Measurements from ENCODE around the gene TMLHE.
"Not testable (repeated sequence)": the region's sequence is repeated elsewhere in the genome, so short reads cannot be mapped to it uniquely, and the experiment has no call there.

Gene TMLHE, protein sequence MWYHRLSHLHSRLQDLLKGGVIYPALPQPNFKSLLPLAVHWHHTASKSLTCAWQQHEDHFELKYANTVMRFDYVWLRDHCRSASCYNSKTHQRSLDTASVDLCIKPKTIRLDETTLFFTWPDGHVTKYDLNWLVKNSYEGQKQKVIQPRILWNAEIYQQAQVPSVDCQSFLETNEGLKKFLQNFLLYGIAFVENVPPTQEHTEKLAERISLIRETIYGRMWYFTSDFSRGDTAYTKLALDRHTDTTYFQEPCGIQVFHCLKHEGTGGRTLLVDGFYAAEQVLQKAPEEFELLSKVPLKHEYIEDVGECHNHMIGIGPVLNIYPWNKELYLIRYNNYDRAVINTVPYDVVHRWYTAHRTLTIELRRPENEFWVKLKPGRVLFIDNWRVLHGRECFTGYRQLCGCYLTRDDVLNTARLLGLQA

DNA sequence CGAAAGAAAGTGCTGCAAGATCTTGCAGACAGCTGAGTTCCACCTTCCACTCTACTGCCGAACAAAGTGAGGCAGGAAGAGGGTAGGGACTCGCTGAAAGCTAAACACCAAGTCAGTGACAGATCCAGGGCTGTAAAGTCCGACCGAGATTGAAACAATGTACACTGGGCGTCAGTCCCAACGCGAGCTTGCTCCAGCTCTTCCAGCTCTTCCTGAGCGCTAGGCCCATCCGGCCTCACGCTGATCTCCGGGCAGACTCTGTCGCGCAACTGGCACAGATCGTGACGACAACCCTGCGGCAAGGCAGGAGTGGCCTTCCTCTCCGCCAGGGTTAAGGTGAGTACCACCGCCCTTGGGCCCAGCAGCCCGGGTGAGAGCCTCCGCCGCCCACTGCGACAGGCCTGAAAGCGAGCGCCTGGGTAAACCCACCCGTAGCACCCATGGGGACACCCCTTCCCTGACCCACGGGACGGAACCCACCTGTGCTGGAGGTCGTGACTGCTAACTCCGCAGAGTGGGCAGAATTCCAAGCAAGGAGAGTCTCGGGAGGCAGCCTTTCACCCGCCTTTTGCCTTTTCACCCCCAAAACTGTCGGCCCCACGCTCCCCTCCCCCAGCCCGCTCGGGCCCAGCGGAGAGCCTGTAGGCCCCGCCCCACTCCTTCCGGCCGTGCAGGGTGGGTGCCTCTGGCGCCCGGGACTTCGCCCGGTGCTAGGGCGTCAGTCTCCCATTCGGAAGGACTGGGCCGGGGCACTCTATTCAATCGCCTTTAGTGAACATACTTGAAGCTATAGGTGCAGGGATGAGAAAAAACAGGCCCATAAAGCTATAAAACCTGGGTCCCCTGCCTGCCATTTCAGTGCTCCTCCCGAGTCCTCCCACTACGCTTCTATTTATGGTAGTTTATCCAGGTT is at the start of gene TMLHE, which contains the start of gene SPRY3:
TSS of gene TMLHE (minus strand) at position 641 of the 913 bp plus-strand sequence. CDS start 67,676 bp downstream, outside the sequence.
TSS of gene SPRY3 (plus strand) at position 275 of the 913 bp plus-strand sequence.
- peak; percentile 46 for DNase-seq (ENCODE audit: low spot score)

DNA sequence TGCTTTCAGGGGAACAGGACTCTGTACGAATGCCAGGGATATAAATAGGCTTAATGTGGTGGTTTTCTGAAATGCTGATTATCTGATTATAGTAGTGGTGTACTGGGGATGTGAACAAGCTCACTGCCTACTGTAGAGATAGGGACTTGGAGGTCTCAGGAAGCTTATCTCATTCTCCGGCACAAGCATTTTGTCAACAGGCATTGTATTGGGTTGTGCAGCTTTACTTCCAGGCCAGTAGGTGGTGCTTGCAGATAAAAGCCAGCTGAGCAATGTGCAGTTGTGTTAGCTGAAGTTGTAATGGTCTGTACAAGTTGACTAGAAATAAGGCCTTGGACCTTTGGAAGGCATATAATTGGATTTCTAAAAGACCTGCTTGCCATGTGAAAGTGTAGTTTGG is 49.5 kb upstream of the TMLHE start:
- DNase-seq (ENCODE audit: low spot score) = no peak

DNA sequence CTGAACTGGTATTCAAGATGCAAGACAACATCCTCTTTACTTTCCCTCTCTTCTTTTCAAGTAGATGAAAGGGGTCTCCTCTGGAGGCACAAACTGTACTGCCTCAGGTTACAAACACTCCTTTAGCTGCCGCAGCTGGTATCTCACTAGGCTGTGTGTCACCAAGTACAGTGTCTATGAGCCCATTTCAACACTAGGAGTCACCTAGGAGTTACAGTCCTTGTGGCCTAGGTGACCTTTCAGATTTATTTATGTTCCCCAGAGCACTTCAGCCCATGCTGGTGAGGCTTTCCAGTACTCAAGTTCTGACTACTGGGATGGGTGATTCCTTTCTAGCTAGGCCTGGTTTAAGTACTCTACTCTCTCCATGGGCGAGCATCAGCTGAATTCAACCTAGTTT is 32.4 kb upstream of the TMLHE start:
- no peak for DNase-seq (ENCODE audit: low spot score)

DNA sequence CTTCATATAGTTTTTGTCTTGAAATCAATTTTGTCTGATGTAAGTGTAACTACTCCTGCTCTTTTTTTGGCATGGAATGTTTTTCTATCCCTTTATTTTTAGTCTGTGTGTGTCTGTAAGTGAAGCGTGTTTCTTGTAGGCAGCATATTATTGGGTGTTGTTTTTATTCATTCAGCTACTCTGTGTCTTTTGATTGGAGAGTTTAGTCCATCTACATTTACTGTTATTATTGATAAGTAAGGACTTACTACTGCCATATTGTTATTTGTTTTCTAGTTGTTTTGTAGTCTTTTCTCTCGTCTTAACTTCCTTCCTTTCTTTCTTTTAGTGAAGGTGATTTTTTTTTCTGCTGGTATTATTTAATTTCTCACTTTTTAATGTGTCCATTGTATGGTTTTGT is 30.5 kb upstream of the TMLHE start:
- no peak for DNase-seq (ENCODE audit: low spot score)

DNA sequence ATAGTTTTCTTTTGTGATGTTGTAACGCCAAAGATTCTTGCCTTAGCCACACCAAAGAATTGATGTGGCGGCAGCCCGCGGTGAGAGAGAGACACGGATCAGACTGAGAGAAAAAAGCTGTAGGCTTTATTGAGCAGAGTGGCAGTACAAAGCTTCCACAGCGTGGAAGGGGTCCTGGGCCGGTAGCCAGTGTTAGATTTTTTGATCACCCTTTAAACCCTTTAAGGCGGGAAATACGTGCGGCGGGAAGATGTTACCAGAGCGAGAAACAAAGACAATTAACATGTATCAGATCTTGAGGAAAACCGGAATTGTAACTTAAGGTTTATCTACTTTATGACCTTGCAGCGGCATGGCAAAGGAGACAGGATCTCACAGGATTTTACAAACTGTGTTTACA is 28.6 kb upstream of the TMLHE start:
- DNase-seq (ENCODE audit: low spot score) = not testable (repeated sequence)

DNA sequence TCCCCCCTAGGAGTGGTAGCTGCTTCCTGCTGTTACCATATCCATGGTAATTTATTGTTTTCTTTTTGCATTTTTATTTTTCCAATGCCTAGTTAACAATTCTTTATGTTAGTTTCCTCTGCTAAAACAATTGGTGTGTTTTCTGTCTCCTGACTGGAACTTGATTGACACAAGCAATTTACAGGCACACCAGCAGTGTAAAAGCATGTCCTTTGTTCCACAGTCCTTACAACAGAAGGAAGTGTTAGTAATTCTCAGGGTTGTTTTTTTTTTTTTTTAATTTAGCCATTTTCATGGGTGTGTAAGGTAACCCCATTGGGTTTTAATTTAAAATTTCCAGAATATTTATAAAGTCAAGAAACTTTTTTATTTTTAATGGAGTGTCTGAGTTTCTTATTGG is 25.0 kb upstream of the TMLHE start:
- DNase-seq (ENCODE audit: low spot score) = no peak

DNA sequence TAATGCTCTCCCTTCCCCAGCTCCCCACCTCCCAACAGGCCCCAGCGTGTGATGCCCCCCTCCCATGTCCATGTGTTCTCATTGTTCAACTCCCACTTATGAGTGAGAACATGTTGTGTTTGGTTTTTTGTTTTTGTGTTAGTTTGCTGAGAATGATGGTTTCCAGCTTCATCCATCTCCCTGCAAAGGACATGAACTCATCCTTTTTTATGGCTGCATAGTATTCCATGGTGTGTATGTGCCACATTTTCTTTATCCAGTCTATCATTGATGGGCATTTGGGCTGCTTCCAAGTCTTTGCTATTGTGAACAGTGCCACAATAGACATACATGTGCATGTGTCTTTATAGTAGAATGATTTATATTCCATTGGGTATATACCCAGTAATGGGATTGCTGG is 22.3 kb upstream of the TMLHE start:
- DNase-seq (ENCODE audit: low spot score) = not testable (repeated sequence)

DNA sequence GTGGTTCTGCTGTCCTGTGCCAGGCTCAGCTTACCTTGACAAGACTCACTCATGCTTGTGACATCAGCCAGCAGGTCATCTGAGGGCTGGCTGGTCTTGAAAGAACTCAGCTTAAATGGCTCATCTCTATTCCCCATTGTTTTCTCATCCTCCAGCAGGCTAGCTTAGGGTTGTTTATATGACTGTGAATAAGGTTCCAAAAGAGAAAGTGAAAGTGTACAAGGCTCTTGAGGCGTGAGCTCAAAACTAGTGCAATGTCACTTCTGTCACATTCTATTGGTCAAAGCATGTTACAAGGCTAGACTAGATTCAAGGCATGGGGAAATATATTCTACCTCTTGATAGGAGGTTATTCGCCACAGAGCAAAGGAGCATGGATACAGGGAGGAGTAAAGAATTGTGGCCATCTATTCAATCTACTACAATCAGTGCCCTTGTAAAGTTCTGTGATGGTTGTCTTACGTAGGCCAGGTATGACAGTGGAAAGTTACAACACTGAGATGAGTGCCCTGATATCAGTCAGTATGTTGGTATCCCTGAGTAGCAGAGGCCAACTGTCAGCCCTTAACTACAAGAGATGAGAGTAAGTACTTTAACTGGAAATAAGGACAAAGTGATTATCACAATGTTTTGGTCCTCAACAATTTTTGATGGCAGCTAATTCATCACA is 19.8 kb upstream of the TMLHE start:
- no peak for DNase-seq (ENCODE audit: low spot score)

DNA sequence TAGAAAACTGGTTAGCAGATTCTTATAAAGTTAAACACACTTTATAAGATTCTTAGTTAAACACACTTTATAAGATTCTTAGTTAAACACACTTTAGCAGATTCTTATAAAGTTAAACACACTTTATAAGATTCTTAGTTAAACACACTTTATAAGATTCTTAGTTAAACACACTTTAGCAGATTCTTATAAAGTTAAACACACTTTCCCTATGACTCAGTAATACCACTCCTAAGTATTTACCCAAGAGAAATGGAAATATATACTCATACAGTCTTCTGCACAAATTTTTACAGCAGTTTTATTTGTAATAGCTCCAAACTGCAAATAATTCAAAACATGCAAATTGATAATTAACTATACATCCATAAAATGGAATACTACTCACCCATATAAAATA is 7.4 kb upstream of the TMLHE start:
- DNase-seq (ENCODE audit: low spot score) = not testable (repeated sequence)

DNA sequence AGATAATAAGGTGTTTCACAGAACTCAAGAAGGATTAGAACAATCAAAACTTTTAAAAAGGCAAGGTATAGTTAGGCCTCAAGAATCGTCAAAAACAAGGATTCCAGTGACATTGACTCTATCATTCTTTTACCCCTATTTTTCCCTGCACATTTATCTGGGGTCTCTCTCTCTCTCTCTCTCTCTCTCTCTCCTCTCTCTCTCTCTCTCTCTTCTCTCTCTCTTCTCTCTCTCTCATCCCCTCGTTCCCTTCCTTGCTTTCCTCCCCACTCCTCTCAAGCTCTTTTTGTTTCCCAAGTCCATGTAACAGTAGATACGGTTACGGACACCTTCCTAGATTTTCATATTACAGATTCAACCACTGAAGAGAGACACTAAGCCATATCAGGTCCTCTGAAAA is 3.2 kb upstream of the TMLHE start:
- DNase-seq (ENCODE audit: low spot score) = no peak

DNA sequence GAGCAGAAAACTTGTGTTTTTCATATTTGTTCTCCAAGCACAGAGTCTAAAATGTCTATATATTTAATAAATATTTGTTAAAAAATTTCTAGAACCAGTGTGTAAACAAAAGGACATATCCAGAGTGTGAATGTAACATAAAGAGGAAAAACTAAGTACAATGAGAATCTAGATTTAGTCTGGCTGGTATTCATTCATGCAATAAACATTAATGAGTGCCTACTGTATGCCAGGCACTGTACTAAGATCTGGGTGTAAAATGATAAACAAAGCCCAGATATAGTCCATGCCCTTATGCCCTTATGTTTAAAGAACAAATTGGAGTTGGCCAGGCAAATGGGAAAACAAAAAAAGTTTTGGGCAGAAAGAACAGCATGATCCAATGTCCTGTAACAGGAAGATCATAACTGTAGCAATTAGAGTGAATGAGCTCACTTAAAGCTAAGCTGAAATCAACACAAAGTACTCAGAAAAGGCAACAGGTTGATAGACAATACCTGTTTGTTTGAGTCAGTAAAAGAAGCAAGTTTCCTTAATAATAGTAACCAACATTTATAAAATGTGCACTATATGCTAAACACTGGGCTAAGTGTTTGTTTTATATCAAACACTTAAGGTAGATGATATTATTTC is 1.3 kb upstream of the TMLHE start:
- DNase-seq (ENCODE audit: low spot score) = no peak

DNA sequence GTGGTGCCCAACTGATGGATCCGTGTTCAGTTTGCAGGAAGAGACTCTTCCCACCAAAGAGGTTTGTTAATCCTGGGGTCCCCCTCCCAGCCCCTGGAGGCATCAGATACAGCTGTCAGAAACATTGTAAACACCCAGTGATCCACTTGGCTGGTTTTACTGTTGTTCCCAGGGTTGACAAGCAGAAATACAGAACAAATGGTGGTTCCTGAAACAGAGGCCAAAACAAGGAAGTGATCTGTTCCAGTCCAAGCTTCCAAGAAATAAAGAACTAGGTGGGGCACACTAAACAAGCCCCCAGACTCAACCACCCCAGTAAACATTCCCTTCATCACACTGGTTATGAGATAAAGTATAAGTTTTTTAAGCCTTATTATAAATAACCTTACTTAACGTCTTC is 1.4 kb downstream of the TMLHE start:
- no peak for DNase-seq (ENCODE audit: low spot score)

DNA sequence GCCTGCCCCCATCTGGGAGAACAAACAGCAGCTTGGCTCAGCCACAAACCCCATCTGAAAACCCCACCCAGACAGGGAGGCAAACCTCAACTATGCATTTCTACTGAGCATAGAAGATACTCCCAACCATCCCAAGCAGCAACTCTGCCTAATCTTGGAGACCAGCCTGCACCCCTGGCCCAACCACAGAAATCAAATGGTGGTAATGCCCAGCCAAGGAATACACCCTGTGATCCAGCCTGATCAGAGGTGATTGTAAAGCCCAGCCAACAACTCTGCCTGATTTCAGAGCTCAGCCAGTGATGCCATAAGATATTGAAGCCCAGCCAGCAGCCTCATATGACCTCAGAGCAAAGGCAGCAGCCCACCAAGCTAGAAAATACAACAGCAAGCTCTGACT is 19.8 kb downstream of the TMLHE start:
- no peak for DNase-seq (ENCODE audit: low spot score)

DNA sequence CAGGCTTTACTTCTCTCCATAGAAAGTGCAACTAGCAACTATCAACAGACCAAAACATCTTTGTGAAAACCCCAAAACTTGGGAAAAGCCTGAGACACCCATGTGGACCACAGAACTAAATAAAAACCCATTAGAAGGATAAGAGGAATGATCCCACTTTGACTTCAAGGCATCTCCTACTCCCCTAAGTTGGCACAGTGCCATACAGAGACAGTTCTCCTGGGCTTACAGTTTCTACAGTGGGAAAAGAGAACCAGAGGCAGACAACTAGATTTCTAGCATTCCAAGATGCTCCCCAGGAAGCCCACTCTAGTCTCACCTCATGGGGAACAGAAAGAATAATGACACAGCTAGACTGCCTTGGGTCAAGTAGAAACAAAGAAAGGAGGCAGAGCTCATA is 20.4 kb downstream of the TMLHE start:
- DNase-seq (ENCODE audit: low spot score) = no peak

DNA sequence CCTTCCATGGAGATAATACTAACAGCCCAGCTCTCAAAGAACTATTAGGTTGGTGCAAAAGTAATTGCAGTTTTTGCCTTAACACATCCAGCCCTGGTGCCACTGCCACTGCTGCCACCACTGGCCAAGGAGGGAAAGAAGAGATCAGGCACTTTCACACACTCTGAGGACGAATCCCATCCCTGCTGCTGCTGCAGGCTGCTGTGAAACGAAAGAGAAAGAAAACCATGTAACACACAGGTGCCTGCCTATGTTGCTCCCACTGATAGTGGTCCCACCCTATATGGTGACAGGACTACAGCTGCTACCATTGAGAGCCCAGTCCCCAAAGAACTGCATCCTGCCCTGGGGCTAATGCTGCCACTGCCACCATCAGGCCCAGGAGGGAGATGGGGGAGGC is 35.1 kb downstream of the TMLHE start:
- no peak for DNase-seq (ENCODE audit: low spot score)

DNA sequence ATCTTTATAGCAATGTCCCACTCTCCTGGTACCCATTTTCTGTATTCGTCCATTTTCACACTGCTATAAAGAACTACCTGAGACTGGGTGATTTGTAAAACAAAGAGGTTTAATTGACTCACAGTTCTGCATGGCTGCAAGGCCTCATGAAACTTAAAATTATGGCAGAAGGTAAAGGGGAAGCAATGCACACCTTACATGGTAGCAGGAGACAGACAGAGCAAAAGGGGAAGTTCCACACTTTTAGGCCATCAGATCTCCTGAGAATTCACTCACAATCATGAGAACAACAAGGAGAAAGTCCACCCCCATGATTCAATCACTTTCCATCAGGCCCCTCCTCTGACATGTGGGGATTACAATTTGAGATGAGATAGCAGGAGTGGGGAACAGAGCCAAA is 49.7 kb downstream of the TMLHE start:
- no peak for DNase-seq (ENCODE audit: low spot score)

DNA sequence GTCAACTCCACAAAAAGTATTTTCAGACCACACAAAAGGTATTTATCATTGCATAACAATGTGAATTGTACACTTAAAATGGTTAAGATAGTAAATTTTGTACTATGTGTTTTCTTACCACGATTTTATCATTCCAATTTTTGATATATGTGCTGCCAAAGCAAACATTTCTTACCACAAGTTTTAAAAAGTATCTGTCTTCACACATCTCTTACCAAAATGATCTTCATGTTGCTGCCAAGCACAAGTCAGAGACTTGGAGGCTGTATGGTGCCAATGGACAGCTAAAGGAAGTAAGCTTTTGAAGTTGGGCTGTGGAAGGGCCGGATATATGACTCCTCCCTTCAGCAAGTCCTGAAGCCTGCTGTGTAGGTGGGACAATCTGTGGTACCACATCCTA is 67.9 kb downstream of the TMLHE start:
- DNase-seq (ENCODE audit: low spot score) = no peak

DNA sequence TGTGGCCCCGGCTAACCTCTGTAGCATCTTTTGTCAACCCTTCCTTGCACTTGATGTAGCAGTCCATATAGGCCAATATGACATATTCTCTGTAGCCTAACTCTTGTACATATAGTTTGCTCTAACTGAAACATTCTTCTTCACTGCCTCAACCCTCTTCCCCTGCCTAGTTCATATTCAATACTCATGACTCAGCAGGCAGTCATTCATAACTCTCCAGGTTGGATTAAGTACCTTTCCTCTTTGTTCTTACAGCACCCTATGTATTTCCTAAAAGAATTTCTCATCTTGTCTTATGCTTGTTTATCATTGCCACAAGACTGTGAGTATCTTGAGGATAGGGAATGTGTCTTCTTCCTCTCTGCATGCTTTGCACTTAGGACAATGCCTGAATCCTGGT is 76.9 kb downstream of the TMLHE start:
- no peak for DNase-seq (ENCODE audit: low spot score)

DNA sequence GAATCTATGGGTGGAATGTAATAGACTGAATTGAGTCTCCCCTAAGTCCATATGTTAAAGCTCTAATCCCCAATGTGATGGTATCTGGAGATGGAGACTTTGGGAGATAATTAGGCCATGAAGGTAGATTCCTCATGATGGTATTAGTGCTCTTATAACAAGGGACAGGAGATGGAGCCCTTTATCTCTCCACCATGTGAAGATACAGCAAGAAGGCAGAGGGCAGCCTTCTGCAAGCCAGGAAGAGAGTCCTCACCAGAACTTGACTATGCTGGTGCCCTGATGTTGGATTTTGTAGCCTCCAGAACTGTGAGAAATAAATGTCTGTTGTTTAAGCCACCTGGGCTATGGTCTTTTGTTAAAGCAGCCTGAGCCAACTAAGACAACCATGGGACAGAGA is 78.0 kb downstream of the TMLHE start:
- DNase-seq (ENCODE audit: low spot score) = no peak

DNA sequence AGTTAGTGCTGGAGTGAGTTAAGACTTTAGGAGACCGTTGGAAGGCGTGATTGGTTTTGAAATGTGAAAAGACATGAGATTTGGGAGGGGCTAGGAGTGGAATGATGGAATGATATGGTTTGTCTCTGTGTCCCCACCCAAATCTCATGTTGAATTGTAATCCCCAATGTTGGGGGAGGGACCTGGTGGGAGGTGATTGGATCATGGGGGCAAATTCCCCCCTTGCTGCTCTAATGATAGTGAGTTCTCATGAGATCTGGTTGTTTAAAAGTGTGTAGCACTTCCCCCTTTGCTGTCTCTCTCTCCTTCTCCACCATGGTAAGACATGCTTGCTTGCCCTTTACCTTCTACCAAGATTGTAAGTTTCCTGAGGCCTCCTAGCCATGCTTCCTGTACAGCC is 85.7 kb downstream of the TMLHE start:
- DNase-seq (ENCODE audit: low spot score) = not testable (repeated sequence)

DNA sequence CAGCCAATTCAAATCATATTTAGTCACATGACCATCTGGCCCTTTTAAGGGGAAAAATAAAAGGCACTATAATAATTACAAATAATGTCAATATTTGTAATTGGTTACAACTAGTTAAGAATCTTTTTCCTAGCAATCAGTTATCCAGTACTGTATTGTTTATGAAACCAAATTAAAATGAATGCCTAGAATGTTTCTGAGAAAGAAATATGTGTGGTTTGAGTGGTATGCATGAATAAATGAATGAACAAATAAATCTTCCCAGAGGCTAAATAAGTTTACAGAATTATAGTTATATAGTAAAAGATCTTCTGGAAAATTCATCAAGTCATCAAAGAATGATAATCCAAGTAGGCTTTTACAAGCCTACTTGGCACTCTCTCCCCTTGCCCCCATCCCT is 98.5 kb downstream of the TMLHE start:
- DNase-seq (ENCODE audit: low spot score) = no peak

DNA sequence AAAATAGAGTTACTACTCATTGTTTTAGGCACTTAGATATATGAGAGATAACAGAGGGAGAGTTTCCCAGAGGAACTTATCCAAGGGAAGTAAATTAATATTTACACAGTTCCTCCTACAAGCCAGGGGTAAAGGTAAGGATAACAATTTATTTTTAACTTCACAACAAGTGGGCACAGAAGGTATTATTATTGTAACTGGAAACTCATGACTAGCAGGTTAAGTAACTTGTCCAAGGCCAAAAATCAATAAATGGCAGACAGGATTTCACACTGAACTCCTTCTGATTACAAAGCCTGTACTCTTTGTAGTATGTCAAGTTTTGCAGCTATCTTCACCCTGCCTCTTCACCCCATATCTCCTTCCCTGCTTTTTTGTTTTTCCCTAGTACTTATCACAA is 107.5 kb downstream of the TMLHE start:
- no peak for DNase-seq (ENCODE audit: low spot score)

Data from globus pallidus (tissue), 1 donor.